Memory B cell (primary cell): ENCODE data around the gene COL25A1.
A peak's percentile ranks its signal among the peaks of the same experiment; 100 is the strongest.

Source experiments
- ATAC-seq: fragments of 150-1000 bp; cut with Tn5 transposase; 2 replicates; pipeline ENCODE4 v1.10.0; 2021; ENCODE audit warnings: low read depth, mild to moderate bottlenecking, moderate library complexity
- DNase-seq, 2 donors: peaks; one replicate each; pipeline ENCODE4 v3.0.0; 2022; ENCODE audit warnings: low spot score in 2 of 2
- H3K27ac Mint-ChIP-seq: one replicate; pipeline ENCODE4 v1.8.0; 2022; ENCODE audit warnings: mild to moderate bottlenecking, moderate library complexity, mixed read lengths
- H3K27me3 Mint-ChIP-seq: one replicate; pipeline ENCODE4 v1.8.0; 2022; ENCODE audit warnings: mixed read lengths
- H3K36me3 Mint-ChIP-seq: one replicate; pipeline ENCODE4 v1.8.0; 2022; ENCODE audit warnings: mild to moderate bottlenecking, mixed read lengths
- H3K4me1 Mint-ChIP-seq: one replicate; pipeline ENCODE4 v1.8.0; 2022; ENCODE audit warnings: mixed read lengths
- H3K4me3 Mint-ChIP-seq: one replicate; pipeline ENCODE4 v1.8.0; 2022; ENCODE audit warnings: mild to moderate bottlenecking, moderate library complexity, mixed read lengths
- H3K9me3 Mint-ChIP-seq: one replicate; pipeline ENCODE4 v1.8.0; 2022; ENCODE audit warnings: mixed read lengths

COL25A1 gene

DNA sequence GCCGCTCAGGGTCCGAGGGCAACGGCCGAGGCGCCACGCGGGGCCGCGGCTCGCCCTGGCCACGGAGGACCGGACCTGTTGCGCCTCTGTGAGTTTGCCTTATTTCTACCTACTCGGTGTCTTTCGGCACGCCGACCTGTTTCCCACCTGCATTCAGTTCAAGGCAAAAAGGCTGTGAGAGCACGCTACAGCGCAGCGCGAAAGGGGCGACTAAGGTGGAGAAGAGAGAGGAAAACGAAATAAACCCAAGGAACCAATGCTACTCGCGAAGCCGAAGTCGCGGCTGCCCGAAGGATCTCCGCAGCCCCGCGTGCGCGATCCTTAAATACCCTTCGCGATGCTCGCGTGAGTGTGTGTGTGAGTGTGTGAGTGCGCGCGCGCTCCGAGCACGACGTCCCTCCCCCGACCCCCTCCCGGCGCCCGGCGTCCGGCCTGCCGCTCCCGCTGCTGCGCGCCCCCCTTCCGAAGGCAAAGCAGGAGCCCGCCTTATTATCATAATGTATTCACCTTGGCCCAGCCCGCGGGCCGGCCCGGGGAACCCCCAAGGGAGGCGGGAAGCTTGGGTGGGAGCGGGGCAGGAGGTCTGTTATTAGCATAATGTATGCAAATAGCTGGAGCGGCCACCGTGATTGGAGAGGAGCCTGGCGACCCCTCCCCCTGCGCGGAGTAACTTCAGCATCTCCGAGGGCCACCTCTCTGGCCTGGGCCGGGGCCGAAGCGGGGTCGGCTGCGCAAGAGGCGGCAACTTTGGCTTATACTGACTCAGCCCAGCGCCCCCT is at the start of gene COL25A1:
COL25A1 (minus strand) TSS at position 298 of the 779 bp plus-strand sequence.
- Mint-ChIP-seq H3K4me3 (peak within 1 kb of the TSS; percentile 77), H3K27ac (no peak within 1 kb of the TSS), H3K36me3 (no peaks in the 10 kb centered on the region), H3K4me1 (peaks cover 3% of the 10 kb centered on the region), H3K9me3 (peaks cover 1% of the 10 kb centered on the region), H3K27me3 (peaks cover 26% of the 10 kb centered on the region)
- DNase-seq = no peak
- ATAC-seq = peak; percentile 35

- DNase-seq = no peak
- Mint-ChIP-seq H3K36me3 (no peaks in the 10 kb centered on the region), H3K4me3 (no peak overlapping the region)
Observed at GRCh38 chr4:109350121-109350520, 47.7 kb upstream of the COL25A1 start.

GRCh38 chr4:109334129-109335105 is 32.0 kb upstream of the COL25A1 start:
- Mint-ChIP-seq H3K4me3 (no peak overlapping the region), H3K27me3 (peaks cover 1% of the 10 kb centered on the region), H3K4me1 (no peaks in the 10 kb centered on the region), H3K36me3 (no peaks in the 10 kb centered on the region), H3K9me3 (no peaks in the 10 kb centered on the region), H3K27ac (no peak overlapping the region)
- DNase-seq = no peak
- no peak for ATAC-seq

More at GRCh38 chr4:109350121-109350520, 47.7 kb upstream of the COL25A1 start:
- peaks cover 4% of the 10 kb centered on the region for H3K9me3 Mint-ChIP-seq
- no peaks in the 10 kb centered on the region for H3K4me1 Mint-ChIP-seq
- no peak overlapping the region for H3K27ac Mint-ChIP-seq
- no peak for ATAC-seq
- peaks cover 1% of the 10 kb centered on the region for H3K27me3 Mint-ChIP-seq

DNA sequence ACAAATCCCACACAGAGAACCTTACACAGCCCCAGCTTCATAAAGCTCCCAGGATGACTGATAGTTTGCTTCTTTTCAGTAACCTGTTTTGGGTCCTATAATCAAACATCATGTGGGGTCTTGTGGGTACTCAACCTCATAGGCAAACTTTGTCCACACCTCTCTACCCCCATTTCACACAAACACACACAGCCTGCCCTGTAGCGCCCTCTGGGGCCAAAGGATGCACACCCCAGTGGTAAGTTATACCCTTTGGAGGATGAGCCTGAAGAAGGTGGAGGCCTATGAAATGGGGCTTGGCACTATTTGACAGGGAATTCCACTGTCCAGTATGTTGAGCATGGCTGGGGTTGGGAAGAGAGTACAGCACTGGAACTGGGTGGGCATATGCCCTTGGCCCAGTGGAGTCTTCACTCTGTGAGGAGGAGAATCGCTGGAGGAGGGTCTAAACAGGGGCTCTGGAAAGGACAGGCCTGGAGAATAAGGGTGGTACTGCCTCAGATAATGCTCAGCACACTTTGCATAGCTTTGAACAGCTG is 30.5 kb upstream of the COL25A1 start:
- Mint-ChIP-seq H3K27me3 (peaks cover 7% of the 10 kb centered on the region), H3K4me1 (no peaks in the 10 kb centered on the region), H3K9me3 (no peaks in the 10 kb centered on the region), H3K27ac (no peak overlapping the region), H3K4me3 (no peak overlapping the region), H3K36me3 (no peaks in the 10 kb centered on the region)
- ATAC-seq (no peak), DNase-seq (no peak)

DNA sequence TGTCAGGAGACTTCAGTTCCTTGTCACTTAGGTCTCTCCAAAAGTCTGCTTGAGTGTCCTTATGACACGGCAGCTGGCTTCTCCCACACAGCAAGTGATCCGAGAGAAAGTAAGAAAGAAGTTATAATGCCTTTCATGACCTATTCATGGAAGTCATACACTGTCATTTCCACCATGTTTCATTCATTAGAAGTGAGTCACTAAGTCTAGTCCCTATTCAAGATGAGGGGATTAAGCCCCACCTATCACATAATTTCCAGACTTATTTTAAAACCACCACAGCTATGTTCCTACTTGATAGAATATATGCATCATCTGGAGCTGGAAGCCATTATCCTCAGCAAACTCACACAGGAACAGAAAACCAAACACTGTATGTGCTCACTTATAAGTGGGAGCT is 25.2 kb upstream of the COL25A1 start:
- H3K4me3 Mint-ChIP-seq = no peak overlapping the region
- ATAC-seq = no peak
- H3K27me3 Mint-ChIP-seq = peaks cover 10% of the 10 kb centered on the region
- H3K9me3 Mint-ChIP-seq = peaks cover 4% of the 10 kb centered on the region
- no peak for DNase-seq
- H3K36me3 Mint-ChIP-seq = peaks cover 5% of the 10 kb centered on the region
- no peak overlapping the region for H3K27ac Mint-ChIP-seq
- no peaks in the 10 kb centered on the region for H3K4me1 Mint-ChIP-seq

DNA sequence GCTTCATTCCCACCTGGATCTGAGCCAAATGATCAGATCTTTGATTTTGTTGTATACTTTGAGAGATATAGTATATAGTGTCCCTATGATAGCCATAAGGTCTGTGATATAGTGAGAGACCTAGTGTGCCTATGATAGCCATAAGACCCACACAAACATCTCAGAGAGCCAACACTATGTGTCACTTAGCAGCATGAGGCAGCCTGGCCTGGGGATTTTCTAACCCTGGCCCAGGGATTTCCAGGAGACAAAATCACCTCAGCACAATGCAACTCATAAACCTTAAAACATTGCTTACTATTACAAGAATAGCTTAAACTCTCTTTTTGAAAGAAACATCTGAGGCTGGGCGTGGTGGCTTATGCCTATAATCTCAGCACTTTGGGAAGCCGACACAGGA is 23.2 kb upstream of the COL25A1 start:
- no peak overlapping the region for H3K4me3 Mint-ChIP-seq
- peaks cover 5% of the 10 kb centered on the region for H3K36me3 Mint-ChIP-seq
- H3K27ac Mint-ChIP-seq = no peak overlapping the region
- H3K27me3 Mint-ChIP-seq = peaks cover 10% of the 10 kb centered on the region
- DNase-seq (no peak), ATAC-seq (no peak)
- peaks cover 8% of the 10 kb centered on the region for H3K9me3 Mint-ChIP-seq
- H3K4me1 Mint-ChIP-seq = no peaks in the 10 kb centered on the region

DNA sequence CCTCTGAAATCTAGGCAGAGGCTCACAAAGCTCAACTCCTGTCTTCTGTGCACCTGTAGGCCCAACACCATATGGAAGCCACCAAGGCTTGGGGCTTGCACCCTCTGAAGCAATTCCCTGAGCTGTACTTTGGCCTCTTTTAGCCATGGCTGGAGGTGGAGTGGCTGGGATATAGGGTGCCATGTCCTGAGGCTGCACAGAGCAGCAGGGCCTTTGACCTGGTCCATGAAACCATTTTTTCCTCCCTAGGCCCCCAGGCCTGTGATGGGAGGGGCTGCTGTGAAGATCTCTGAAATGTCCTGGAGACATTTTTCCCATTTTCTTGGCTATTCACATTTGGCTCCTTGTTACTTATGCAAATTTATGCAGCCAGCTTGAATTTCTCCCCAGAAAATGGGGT is 20.9 kb upstream of the COL25A1 start:
- Mint-ChIP-seq H3K9me3 (peaks cover 13% of the 10 kb centered on the region), H3K4me1 (no peaks in the 10 kb centered on the region), H3K36me3 (peaks cover 5% of the 10 kb centered on the region), H3K4me3 (no peak overlapping the region), H3K27ac (no peak overlapping the region), H3K27me3 (peaks cover 4% of the 10 kb centered on the region)
- DNase-seq (no peak), ATAC-seq (no peak)

GRCh38 chr4:109321232-109321631 is 18.8 kb upstream of the COL25A1 start:
- Mint-ChIP-seq H3K4me3 (no peak overlapping the region), H3K27ac (no peak overlapping the region), H3K9me3 (peaks cover 13% of the 10 kb centered on the region), H3K4me1 (no peaks in the 10 kb centered on the region), H3K27me3 (peaks cover 3% of the 10 kb centered on the region), H3K36me3 (peaks cover 5% of the 10 kb centered on the region)
- no peak for DNase-seq
- ATAC-seq = no peak

DNA sequence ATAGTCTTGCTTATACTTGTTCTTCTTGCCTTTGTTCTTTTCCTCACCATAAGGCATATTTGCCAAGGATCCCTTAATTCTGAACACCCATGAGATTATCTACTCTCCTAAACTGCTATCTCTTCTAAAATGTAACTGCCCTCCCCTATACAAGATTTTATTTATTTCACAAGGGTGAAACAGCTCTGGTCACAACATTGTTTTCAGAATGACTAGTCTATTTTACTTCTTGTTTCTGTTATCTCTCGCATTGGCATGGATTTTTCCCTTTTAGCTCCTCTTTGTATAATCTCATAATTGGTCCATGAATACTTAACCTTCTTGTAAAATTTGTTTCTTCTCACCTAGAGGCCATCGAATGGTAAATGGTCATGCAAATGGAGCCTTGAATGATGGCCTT is 17.2 kb upstream of the COL25A1 start:
- Mint-ChIP-seq H3K4me1 (no peaks in the 10 kb centered on the region), H3K36me3 (peaks cover 5% of the 10 kb centered on the region), H3K9me3 (peaks cover 13% of the 10 kb centered on the region), H3K4me3 (no peak overlapping the region), H3K27me3 (peaks cover 3% of the 10 kb centered on the region), H3K27ac (no peak overlapping the region)
- no peak for DNase-seq
- ATAC-seq = no peak

GRCh38 chr4:109319156-109319555 is 16.7 kb upstream of the COL25A1 start:
- no peak overlapping the region for H3K4me3 Mint-ChIP-seq
- DNase-seq (no peak), ATAC-seq (no peak)
- peaks cover 13% of the 10 kb centered on the region for H3K9me3 Mint-ChIP-seq
- H3K27me3 Mint-ChIP-seq = peaks cover 2% of the 10 kb centered on the region
- H3K36me3 Mint-ChIP-seq = peaks cover 5% of the 10 kb centered on the region
- no peaks in the 10 kb centered on the region for H3K4me1 Mint-ChIP-seq
- no peak overlapping the region for H3K27ac Mint-ChIP-seq

DNA sequence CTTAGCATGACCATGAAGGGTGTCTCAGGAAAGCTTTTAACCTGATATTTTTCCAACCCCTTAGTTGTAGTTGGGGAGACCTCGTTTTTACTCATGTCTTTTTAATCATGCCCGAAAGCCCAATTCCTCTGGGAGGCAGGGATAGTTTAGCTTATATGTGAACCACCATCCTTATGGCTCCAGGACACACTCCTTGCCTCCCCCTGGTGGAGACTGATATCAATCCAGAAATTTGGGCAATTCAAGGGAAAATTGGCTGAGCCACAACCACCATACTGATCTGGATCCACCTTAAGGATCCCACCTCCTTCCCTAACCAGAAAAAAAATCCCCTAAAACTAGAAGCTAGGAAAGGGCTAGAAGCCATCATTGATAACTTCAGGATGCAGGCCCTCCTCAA is 13.4 kb upstream of the COL25A1 start:
- no peak for ATAC-seq
- Mint-ChIP-seq H3K36me3 (no peaks in the 10 kb centered on the region), H3K9me3 (peaks cover 11% of the 10 kb centered on the region), H3K27me3 (no peaks in the 10 kb centered on the region), H3K27ac (no peak overlapping the region), H3K4me3 (no peak overlapping the region), H3K4me1 (no peaks in the 10 kb centered on the region)
- DNase-seq = no peak

GRCh38 chr4:109315341-109315740 is 12.9 kb upstream of the COL25A1 start:
- Mint-ChIP-seq H3K36me3 (no peaks in the 10 kb centered on the region), H3K4me3 (no peak overlapping the region), H3K4me1 (no peaks in the 10 kb centered on the region), H3K9me3 (peaks cover 7% of the 10 kb centered on the region), H3K27me3 (no peaks in the 10 kb centered on the region), H3K27ac (no peak overlapping the region)
- ATAC-seq (no peak), DNase-seq (no peak)

GRCh38 chr4:109313168-109314133 is 11.0 kb upstream of the COL25A1 start:
- Mint-ChIP-seq H3K9me3 (peaks cover 6% of the 10 kb centered on the region), H3K4me3 (no peak overlapping the region), H3K36me3 (no peaks in the 10 kb centered on the region), H3K27ac (no peak overlapping the region), H3K27me3 (no peaks in the 10 kb centered on the region), H3K4me1 (no peaks in the 10 kb centered on the region)
- DNase-seq = no peak
- ATAC-seq = no peak
